ENCODE data around the gene MLLT3.

DNA sequence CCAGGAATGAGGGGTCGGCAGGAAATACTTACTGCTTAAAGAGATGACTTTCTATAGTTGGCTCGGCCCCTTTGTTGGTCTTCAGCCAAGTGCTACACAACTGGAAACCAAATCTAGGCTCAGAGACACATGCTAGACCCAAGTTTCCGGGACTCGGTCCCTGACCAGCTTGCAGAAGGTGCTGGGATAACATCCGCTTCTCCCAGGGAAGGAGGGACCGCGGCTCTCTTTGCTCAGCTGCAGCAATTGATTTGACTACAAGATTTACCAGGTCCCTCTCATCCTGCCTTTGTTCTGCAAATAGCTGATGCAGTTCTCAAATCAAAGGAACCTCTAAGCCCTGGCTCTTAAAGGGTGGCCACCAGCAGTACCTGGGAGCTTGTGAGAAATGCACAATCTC, 314.7 kb downstream of the MLLT3 start:
- TF ChIP-seq, protein P1, sequence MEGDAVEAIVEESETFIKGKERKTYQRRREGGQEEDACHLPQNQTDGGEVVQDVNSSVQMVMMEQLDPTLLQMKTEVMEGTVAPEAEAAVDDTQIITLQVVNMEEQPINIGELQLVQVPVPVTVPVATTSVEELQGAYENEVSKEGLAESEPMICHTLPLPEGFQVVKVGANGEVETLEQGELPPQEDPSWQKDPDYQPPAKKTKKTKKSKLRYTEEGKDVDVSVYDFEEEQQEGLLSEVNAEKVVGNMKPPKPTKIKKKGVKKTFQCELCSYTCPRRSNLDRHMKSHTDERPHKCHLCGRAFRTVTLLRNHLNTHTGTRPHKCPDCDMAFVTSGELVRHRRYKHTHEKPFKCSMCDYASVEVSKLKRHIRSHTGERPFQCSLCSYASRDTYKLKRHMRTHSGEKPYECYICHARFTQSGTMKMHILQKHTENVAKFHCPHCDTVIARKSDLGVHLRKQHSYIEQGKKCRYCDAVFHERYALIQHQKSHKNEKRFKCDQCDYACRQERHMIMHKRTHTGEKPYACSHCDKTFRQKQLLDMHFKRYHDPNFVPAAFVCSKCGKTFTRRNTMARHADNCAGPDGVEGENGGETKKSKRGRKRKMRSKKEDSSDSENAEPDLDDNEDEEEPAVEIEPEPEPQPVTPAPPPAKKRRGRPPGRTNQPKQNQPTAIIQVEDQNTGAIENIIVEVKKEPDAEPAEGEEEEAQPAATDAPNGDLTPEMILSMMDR (conservative IDR thresholded peaks at IDR 0.05; ENCODE audit: low read length), result no peak
- no peak for TF ChIP-seq EZH2phosphoT487 (IDR thresholded peaks at IDR 0.05; ENCODE audit: borderline replicate concordance)

Data from Loucy (cell line).